ENCODE data around the gene STAC2.

DNA sequence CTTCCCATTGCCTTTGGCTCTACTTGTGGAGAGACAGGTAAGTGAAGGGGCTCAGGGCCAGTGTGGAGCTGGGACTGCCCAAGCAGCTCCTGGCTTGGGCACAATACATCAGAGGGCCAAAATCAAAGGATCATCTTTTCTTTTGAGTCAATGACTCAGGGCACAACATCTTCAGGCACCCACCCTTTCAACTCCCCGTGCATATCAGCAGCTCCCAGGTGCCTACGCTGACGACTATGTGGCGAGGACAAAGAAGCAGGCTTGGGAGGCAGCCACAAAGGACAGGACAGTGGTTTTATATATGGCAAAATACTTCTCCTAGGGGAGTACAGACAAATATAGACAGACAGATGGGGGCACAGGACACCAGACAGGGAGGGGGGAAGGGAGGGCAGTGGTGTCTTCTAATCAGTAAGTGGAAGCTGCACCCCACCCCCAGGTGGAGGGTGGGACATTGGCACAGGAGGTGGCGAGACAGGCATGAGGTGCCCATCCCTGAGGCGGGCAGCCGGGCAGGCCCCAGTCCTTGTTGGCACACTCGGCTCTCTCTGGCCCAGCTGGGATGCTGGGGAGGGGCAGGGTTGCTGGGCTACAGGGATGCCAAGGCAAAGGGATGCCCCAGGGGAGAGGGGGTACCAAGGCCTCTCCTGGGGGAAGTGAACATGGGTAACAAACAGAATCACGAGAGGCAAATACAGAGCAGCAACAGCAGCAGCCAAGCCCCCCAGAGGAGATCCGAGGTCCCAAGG, 52.0 kb downstream of the STAC2 start:
- TF ChIP-seq, protein P1, sequence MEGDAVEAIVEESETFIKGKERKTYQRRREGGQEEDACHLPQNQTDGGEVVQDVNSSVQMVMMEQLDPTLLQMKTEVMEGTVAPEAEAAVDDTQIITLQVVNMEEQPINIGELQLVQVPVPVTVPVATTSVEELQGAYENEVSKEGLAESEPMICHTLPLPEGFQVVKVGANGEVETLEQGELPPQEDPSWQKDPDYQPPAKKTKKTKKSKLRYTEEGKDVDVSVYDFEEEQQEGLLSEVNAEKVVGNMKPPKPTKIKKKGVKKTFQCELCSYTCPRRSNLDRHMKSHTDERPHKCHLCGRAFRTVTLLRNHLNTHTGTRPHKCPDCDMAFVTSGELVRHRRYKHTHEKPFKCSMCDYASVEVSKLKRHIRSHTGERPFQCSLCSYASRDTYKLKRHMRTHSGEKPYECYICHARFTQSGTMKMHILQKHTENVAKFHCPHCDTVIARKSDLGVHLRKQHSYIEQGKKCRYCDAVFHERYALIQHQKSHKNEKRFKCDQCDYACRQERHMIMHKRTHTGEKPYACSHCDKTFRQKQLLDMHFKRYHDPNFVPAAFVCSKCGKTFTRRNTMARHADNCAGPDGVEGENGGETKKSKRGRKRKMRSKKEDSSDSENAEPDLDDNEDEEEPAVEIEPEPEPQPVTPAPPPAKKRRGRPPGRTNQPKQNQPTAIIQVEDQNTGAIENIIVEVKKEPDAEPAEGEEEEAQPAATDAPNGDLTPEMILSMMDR (IDR thresholded peaks at IDR 0.05; ENCODE audit: low read depth, low read length, poor library complexity, severe bottlenecking) = no peak
- TF ChIP-seq EZH2phosphoT487 (IDR thresholded peaks at IDR 0.05; ENCODE audit: borderline replicate concordance, low read length) = no peak

Data from DOHH2 (cell line).